ENCODE data around the gene MGLL. TPM values are rescaled to one million over a fixed set of nuclear protein-coding genes. Genes with fewer than 3 reads are reported as not detected.
A peak's percentile ranks its signal among the peaks of the same experiment; 100 is the strongest.

Gene MGLL
- total RNA-seq, 1 experiment from 2014 or later, result 6.8 TPM

- no peak for TF ChIP-seq TCF7L2 (IDR thresholded peaks at IDR 0.05; ENCODE audit: borderline replicate concordance, extremely low read depth, insufficient read depth, insufficient read length)
- TF ChIP-seq EGR1 (IDR thresholded peaks at IDR 0.05; ENCODE audit: low read depth), result no peak
- no peak for TF ChIP-seq CEBPB (IDR thresholded peaks at IDR 0.05; ENCODE audit: low read depth)
Observed at GRCh38 chr3:127739347-127740135, 82.8 kb downstream of the MGLL start (continued).

DNA sequence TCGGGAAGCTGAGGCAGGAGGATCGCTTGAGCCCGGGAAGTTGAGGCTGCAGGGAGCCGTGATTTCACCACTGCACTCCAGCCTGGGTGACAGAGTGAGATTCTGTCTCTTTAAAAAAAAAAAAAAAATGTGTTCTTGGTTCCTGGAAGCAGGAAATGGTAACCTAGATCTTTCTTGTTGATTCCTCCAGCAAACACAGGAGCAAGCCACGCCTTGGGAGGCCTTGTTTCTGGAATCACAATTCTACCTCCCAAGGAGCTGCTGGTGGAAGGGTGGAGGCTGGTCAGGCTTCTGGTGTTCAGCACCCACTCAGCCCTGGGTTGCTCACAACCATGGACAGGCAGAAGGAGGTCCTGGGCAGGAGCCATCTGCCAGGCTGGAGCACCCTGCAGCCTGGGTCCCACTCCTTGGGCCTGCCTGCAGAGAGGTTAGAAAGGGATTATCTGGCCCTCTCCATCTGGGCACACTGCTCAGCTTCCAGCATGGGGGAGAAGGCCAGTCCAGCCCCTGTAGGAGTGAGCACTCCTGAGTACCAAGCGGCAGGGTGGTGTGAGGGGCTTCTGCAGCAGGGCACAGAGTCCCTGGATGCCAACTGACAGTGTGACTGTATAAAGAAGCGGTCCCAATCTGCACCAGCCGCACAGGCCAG lies 84.0 kb downstream of the MGLL start:
- no peaks in the 10 kb centered on the region for H4K20me1 ChIP-seq (ENCODE audit: insufficient read depth)
- H3K4me1 ChIP-seq (ENCODE audit: control insufficient read depth in 1 of 2, insufficient read depth in 2 of 2, low read length in 2 of 2), result peaks cover 0 to 17% of the 10 kb centered on the region in 2 experiments; a peak in 2 of 4 replicates
- RAD21 ChIA-PET (ENCODE audit: low non-redundant PET in 1 of 2, low total read pairs in 2 of 2, uncharacterized antibody in 2 of 2, unreplicated experiment in 2 of 2), result no interaction called here
- H3K9ac ChIP-seq (ENCODE audit: low read length), result no peak overlapping the region
- CTCF ChIA-PET, result interaction anchor here (1.1 kb wide), 1 partner anchor 44 kb away, joined by 3 read pairs; no protein-coding TSS in a partner anchor
- no peak overlapping the region for H3K27ac ChIP-seq (ENCODE audit: low read depth, low read length)
- TF ChIP-seq EGR1 (IDR thresholded peaks at IDR 0.05; ENCODE audit: low read depth) (no peak), SRF (IDR thresholded peaks at IDR 0.05; ENCODE audit: low read depth) (no peak), YY1 (IDR thresholded peaks at IDR 0.05; ENCODE audit: extremely low read depth, insufficient replicate concordance, low read depth, low read length) (no peak)
- no peak overlapping the region for H3K4me3 ChIP-seq (replicated peaks in 1 of 2; ENCODE audit: low read depth in 1 of 2, low read length in 2 of 2)
- 0 out of 2 replicates have a peak overlapping the region, but pooled peaks have one; percentile 20 for H3K4me2 ChIP-seq (ENCODE audit: low read length)
- H3K36me3 ChIP-seq (ENCODE audit: control insufficient read depth in 1 of 2, insufficient read depth in 2 of 2, low read length in 2 of 2), result no peaks in the 10 kb centered on the region
- H2AFZ ChIP-seq (ENCODE audit: low read depth, low read length, poor library complexity, severe bottlenecking), result no peak overlapping the region
- H3K27me3 ChIP-seq (ENCODE audit: insufficient read depth, low read length), result no peaks in the 10 kb centered on the region
- no peaks in the 10 kb centered on the region for H3K9me2 ChIP-seq (ENCODE audit: insufficient read depth)
- no peak for DNase-seq (ENCODE audit: low read depth, low spot score)
- intact Hi-C loops (cut with micrococcal nuclease), result no loop called here
- no peak; the same call in 1 of the 2 replicates for ATAC-seq
- POLR2A ChIA-PET, result no interaction called here
- no TSS peak for BruUV-seq (replicated peaks)
- no peaks in the 10 kb centered on the region for H3K9me3 ChIP-seq (ENCODE audit: control insufficient read depth in 1 of 2, insufficient read depth in 1 of 2, low read depth in 1 of 2, low read length in 2 of 2)
- no peaks in the 10 kb centered on the region for H3K79me2 ChIP-seq (ENCODE audit: insufficient read depth, low read length)
